Activated CD8-positive, alpha-beta memory T cell treated with anti-CD3 and anti-CD28 coated beads for 48 hours (primary cell): ENCODE results near the gene FAM131C.
"Not testable (repeated sequence)": the region's sequence is repeated elsewhere in the genome, so short reads cannot be mapped to it uniquely, and the experiment has no call there.

ENCODE experiments used
- DNase-seq, 3 experiments: peaks; one replicate each; pipeline ENCODE4 v3.0.0-alpha.2; 2020; ENCODE audit warnings: low read depth in 2 of 3, low spot score in 2 of 3

FAM131C gene

DNA sequence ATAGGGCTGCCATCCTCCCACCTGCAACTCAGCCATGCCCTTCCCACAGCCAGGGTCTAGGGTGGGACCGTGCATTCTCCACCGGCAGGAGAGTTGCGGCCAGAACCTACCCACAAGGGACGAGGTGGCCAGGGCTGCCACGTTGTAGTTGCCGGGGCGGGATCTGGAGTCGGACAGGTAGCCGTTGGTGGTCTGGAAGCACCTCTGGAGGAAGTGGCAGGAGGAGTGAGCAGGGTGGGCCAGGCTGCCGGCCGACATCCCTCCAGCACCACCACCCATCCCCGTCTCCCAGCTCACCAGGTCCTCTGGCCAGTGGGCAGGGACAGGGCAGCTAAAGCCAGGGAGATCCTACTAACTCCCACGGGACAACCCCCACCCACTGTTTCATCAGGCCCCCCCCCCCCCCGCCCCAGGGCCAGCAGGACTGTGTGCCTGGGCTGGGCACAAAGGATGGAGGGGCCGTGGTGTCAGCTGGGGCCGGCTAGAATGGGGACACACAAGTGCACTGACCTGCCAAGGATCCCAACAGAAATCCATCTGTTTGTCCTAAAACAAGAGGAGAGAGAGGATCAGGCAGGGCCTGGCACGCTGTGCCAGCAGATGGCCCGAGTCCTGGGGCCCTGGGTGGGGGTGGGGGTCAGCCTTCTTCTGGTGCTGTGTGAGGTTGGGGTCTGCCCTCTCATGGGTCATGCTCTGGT lies 11.3 kb downstream of the FAM131C start:
- not testable (repeated sequence) for DNase-seq

DNA sequence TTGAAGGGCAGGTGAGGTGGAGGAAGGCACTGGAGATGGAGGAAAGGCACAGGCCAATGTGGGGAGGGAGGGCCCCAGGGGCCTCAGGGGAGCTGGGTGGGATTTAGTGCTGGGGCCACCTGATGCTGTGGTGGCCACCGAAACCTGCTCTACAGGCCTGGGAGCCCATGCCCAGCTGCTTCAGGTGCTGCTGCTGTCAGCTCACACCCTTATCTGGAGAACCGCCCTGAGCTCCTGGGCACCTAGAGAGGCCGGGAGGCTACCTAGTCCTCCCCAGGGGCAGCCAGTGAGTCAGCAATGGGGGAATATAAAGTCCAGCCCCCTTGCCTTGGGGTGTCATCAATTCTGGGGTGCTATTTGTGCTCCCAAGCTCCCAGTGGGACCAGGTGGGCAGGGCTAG lies 12.2 kb downstream of the FAM131C start:
- no peak for DNase-seq

DNA sequence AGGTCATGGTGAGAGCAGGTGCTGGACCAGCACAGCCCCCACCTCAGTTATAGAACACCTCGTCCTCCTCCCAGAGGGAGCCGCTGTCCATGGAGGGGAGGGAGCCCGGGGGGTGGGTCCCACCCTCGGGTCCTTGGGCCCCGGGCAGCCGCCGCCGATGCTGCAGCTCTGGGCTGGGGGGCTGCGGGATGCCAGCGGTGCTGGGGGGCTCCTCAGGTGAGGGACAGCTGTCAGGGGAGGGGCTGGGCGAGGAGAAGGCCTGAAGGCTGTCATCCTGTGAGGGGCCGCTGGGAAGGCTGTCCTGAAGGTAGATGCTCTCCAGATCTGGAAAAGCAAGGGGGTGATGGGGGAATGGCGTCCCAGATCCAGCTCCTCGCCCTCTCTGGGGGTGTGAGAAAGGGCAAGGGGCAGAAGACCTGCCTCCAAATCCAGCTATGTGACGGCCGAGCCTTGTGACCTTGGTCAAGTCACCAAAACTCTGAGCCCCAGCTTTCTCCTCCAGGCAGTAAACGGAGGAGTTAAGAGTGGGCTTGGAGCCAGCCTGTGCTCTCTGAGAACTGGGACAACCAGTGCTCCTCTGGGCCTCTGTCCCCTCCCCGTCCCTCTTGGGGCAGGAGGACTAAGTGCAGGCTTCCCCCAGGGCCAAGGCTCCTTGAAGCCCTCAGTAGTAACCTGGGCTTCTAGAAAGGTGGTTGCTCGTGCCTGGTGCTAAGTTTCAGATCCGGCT lies 14.9 kb downstream of the FAM131C start:
- DNase-seq, result not testable (repeated sequence)

DNA sequence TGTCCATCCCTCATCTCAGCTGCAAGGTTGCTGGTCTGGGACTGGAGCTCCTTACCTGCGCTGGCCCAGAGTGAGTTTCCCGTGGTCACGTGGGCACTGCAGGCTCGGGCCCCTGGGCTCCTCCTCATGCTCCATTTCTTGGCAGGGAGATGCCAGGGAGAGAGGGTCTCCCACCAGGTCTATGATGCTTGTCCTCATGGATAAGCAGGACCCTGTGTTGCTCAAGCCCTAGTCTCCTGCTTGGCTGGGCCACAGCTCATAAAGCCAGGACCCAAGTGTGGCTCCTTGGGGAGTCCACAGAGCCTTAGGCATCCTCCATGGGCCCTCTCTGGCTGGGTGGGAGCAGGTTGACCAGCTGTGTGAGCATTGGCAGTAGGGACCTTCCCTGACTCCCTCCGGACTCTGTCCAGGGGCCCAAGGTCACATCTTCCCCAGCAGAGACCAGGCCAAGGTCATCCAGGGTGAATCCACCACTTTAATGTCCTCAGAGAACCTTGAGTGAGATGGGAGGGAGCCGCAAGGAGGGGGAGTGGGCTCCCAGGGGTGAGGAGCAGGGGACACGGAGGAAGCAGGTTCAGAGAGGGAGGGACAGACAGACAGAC lies 16.0 kb downstream of the FAM131C start:
- not testable (repeated sequence) for DNase-seq

DNA sequence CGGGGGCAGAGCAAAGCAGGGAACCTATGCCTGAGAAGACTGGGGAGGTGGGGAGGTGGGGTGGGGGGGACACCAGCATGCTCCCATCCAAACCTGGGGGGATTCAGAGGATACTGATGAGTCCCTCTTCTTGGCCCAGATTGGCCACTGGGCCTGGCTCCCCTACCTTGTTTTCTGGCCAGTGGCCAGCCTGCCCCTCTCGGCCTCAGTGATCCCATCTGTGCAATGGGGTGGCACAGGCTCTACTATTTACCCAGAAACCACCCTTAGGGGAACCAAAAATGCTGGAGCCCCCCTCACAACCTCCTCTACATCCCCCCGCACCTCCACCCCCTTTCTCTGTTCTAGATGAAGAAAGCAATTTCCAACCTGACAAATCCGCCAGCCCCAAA lies 16.9 kb downstream of the FAM131C start:
- not testable (repeated sequence) for DNase-seq

DNA sequence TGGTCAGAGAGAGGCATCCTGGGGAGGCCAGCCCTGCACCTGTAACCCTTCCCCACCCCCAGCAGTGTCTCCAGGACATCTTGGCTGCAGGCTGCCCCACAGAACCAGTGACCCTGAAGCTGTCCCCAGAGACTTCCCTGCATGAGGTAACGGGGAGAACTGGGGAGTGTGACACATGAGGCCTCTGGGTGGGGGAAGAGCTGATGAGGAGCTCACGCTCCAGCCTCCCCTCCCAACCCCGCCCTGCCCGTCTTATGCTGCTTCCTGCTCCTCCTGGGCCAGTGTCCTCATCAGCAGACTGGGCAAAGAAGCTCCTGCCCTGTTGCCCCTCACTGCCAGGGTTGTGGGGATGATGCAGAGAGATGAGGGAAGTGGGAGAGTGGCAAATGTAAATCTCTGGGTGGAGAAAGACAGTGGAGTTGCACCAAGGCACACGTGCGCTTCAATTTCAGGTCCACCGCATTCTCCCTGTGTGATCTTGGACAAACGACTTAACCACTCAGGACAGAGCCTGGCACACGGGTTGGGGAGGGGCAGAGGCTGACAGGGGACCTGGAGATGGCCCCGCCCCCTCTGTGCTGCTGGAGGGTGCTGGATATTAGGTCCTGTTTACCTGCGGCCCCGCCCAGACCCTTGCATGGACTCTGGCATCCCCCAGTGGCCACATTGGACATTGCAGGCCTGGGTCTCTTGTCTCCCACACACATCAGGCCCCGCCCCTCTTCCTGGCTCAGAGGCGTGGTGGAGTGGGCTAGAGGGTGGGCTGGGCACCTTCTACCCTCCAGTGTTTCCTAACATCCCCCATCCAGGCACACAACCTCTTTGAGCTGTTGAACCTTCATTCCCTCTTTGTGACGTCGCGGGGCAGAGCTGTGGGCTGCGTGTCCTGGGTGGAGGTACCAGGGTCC lies 17.6 kb downstream of the FAM131C start:
- peak; percentile 60 to 81 (median 75) for DNase-seq

DNA sequence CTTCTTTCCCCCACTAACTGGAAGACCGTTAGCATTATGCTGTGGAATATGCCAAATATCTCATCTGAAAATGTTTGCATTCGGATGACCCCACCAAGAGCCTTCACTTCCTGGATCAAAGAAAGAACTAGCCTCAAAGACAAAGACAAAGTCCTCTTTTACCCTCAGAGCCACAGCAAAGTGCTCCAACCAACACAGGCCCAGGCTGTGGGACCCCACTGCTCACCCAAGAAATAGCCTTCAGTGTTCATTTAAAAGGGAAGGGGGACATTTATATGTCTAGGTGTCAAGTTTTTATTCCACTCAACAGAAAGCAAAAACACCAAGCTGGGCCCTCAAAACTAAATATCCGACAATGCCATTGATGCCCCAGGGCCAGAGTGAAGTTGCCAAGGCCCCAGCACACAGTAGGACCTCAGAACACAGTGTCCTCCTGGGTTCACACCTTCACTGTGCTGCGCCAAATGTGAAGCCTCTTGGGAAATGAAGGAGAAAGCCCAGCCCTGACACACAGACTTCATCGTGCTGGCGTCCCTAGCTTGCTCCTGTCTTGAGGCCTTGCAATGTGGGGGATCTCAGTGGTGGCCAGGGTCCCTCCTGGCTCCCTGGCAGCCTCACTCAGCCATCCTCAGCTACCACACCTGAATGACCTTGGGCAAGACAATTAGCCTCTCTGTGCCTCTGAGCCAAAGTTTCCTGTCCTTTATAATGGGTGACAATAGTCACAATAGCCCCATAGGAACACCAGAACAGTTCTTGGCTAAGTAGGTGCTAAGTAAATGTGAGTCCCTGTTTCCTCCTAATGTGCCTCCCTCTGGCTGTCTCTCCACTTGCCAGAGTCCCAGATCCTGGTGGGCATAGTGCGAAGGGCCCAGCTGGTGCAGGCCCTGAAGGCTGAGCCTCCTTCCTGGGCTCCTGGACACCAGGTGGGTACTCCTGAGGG lies 18.6 kb downstream of the FAM131C start:
- DNase-seq, result no peak

DNA sequence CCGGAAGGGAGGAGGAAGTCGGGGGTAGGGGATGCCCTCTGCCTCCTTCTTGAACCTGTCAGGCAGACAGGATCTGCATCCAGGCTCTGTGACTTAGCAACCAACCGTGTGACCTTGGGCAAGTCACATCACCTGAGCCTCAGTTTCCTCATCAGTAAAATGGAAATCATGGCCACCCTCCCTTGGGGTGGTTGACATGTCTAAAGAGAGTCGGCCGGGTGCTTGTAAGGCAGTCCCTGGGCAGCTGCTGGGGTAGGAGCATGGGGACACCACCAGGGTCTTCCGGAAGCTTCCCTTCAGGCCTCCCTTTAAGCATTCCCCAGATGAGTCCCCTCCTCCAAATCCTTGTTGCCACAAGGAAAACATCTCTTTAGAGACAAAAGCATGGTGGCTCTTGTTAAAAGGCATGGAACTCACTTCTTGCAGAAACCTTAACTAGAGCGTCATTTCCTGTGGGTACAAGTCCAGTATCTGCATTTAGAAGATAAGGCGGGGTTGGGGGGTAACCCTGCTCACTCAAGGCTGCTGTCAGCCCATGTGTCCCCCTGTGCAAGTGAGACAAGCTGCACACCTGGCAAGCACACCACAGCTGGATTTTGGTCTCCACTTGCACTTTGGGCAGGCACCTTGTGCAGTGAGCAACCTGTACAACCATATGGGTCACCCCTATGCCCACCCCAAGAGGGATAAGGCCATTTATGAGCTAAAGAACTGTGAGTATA lies 19.5 kb downstream of the FAM131C start:
- no peak for DNase-seq

DNA sequence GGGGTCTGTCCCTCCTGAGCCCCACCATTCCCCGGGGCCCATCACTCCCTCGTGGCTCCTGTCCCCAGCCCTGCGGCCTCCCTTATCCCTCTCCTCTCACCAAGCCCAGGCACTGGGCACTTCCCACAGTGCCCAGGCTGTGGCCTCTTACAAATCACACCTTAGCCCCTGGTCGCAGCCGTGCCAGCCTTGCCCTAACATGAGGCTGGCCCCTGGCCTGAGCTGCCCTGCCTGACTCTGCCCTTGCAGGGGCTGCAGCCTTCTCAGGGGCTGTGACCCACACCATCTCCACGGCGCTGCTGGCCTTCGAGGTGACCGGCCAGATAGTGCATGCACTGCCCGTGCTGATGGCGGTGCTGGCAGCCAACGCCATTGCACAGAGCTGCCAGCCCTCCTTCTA lies 21.5 kb downstream of the FAM131C start:
- not testable (repeated sequence) for DNase-seq

DNA sequence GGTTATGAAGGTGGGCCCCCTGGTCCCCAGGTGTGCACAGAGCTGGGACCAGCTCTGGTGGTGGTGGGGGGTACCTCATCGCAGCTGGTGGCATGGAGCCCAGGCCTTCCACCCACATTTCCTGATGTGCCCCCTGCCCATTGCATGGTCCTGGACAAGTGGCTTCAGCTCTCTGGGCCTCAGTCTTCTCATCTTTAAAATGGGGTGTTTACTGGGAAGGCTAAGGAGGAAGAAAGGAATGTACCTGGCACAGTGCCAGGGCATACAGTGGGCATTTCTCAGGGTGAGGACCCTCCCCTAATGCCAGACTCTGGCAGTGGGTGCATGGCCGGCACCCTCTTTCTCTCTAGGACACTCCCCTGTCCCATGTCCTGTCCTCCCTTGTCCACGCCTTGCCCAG lies 22.4 kb downstream of the FAM131C start:
- DNase-seq, result no peak

DNA sequence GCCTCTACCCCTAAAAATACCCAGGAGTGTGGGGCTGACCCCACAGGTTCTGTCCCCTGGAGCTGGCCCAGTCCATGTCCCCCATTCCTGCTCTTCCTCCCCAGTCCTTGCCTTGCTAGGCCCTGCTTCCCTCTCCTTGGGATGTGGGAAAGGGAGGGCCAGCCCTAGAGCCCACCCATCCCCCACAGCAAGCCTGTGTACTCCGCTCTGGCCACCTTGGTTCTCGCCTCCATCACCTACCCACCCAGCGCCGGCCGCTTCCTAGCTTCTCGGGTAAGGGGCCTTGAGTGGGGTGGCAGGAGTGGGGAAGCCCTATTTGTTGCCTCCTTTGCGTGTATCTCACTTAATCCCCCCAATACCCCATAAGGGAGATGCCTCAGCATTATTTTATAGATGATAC lies 23.1 kb downstream of the FAM131C start:
- no peak for DNase-seq

DNA sequence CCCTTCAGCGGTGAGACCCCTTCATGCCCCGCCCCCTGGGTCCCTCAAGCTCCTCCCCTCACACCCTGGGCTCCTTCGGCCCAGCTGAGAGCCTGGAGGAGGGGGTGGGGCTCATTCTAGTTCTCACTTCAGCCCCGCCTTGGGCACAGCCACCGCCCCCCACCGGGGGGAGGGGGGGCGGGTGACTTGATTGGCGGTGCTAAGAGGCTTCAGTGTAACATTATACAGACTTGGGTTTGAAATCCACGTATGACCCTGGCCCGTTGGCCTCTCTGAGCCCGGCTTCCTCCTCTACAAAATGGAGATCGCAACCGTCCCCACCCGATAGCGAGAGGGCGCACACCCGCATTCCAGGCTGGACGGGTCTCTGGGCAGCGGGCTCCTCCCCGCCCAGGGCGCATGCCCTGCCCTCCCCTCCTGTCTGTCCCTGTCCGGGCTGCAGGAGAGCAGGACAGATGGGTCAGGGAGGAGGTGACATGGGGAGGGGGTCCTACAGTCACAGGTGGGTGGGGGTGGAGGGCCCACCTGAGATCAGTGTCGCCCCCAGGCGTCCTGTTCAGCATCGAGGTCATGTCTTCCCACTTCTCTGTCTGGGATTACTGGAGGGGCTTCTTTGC lies 24.8 kb downstream of the FAM131C start:
- DNase-seq, result no peak

DNA sequence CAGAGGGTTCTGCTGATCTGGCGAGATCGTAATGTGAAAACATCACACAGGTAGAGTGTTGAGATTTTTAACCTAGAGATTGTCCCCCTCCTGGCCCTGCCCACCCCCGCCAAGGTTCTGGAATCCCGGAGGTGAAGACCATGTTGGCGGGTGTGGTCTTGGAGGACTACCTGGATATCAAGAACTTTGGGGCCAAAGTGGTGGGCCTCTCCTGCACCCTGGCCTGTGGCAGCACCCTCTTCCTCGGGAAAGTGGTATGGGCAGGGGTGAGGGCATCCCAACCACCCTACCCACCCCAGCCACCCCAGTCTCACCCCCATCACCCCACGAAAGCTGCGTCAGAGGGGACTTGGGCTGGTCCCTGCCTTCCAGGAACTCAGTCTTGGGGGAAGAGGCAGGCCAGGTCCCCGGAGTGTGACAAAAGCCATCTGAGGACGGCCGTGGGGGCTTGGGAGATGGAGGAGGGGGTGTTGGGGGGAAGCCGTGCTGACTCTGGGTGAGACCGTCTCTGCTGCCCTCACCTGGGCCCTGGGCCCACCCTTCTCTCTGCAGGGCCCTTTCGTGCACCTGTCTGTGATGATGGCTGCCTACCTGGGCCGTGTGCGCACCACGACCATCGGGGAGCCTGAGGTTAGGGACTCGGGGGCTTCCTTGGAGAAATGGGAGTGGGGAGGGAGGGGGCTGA lies 25.5 kb downstream of the FAM131C start:
- no peak for DNase-seq

DNA sequence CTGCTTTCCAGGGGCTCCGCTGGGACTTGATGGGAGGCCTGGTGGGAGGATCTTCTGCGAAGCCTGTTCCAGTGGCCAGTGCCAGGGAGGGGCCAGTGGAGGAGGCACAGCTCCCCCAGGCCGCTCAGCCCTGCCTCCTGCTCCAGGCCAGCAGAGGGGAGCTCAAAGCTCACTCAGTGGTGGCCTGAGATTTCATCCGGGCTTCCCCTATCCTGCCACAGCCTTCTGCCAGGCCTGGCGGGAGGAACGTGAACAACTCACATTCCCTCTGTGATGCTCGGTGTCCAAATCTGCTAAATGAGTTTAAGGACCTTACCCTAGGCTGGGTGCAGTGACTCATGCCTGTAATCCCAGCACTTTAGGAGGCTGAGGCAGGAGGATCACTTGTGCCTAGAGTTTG lies 26.6 kb downstream of the FAM131C start:
- no peak for DNase-seq

DNA sequence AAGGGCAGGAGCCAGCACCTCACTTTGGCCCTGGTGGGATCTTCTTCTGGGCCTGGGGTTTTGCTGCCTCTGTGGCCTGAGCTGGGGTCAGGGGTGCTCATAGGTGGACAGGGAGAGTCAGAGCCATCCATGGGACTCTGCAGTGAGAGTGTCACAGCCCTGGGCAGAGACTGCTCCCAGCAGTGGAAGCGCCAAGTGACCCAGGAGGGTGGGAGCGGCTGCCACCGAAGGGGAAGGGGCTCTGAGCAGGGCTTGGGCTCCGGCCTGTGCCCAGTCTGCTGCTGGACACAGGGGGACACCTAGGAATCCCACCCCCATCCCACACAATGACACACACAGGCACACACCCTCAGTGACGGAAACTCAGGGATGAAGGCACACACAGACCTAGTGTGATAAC lies 29.5 kb downstream of the FAM131C start:
- DNase-seq, result no peak

DNA sequence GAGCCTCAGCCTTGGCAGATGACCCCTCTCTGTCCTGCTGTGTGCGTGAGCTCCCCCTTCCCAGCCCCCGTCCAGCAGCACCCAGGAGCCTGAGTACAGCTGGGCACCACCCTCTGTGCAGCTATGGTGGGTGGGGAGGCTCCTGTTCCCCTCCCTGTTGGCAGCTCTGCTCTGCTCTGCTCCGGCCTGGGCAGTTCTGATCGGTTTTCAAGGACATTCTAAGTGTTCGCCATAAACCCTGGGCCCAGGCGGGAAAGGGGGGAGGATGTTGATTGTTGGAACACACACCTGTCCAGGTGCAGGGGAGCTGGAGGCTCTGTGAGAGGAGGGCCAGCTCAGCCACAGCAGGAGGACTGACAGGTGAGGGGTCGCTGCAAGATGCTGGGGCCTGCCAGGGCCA lies 29.9 kb downstream of the FAM131C start, which contains the start of gene CLCNKB:
TSS of gene CLCNKB (plus strand) at position 262 of the 400 bp plus-strand sequence. CDS start 711 bp downstream, outside the sequence.
- DNase-seq, result no peak

DNA sequence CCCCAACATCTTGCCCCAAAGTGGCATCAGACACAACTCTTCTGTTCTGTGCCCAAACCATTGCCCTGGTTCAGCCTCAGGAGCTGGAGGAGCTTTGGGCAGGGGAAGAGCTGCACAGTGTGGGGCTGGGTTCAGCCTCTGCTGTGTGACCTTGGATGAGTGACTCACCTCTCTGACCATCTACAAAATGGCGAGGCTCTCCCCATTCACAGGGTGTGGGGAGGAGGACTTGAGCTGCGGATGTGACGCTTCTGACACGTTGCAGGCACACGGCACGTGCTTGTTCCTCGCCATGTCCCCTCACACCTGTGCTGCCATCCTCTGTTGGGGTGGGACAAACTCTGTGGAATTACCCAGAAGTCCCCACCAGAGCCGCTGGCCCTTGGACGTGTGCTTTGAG lies 30.8 kb downstream of the FAM131C start:
- not testable (repeated sequence) for DNase-seq

DNA sequence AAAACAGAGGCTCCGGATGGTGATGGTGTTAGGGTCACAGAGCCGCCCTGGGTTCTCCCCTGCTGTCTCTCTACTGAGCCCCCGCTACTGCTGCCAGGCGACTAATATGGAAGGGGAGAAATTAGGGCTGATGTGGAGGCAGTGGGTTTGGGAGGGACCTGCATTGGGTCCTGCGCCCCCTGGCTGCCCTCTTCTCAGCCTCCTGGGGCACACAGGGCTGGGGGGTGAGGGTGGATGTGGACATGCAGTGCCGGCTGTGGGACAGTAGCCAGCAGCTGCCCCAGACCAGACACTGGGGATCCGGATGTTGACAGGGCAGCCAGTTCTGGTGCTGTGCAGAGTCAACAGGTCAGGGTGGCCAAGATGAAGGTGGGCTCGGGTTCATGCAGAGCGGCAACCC lies 31.4 kb downstream of the FAM131C start:
- DNase-seq, result no peak
